Chondrocyte (in vitro differentiated cells): Measurements from ENCODE around the gene MAGEA2B. TPM values are rescaled to one million over a fixed set of nuclear protein-coding genes. Genes with fewer than 3 reads are reported as not detected.
A peak's percentile ranks its signal among the peaks of the same experiment; 100 is the strongest.
"Not testable (repeated sequence)": the region's sequence is repeated elsewhere in the genome, so short reads cannot be mapped to it uniquely, and the experiment has no call there.

Experiments used
- DNase-seq: peaks from one replicate; pipeline ENCODE4 v3.0.0; 2021; ENCODE audit warnings: mixed read lengths, low spot score
- H3K27ac Mint-ChIP-seq: one replicate; pipeline ENCODE4 v1.8.0; 2021; ENCODE audit warnings: mild to moderate bottlenecking, moderate library complexity, mixed read lengths; ENCODE audit not compliant: unreplicated experiment
- H3K27me3 Mint-ChIP-seq: 2 replicates; pipeline ENCODE4 v1.8.0; 2021; ENCODE audit warnings: low read depth, mixed read lengths
- H3K36me3 Mint-ChIP-seq: 2 replicates; pipeline ENCODE4 v1.8.0; 2021; ENCODE audit warnings: low read depth, mixed read lengths
- H3K4me1 Mint-ChIP-seq: 2 replicates; pipeline ENCODE4 v1.8.0; 2021; ENCODE audit warnings: low read depth, mild to moderate bottlenecking, mixed read lengths
- H3K4me3 Mint-ChIP-seq: one replicate; pipeline ENCODE4 v1.8.0; 2021; ENCODE audit warnings: mild to moderate bottlenecking, moderate library complexity, mixed read lengths; ENCODE audit not compliant: unreplicated experiment
- H3K9me3 Mint-ChIP-seq: 2 replicates; pipeline ENCODE4 v1.8.0; 2021; ENCODE audit warnings: low read depth, mixed read lengths
- CTCF ChIP-seq: fragments of 200-600 bp; sonication (generic); IDR thresholded peaks from 2 replicates; pipeline ENCODE4 v1.5.0; 2021; ENCODE audit warnings: antibody characterized with exemption, mild to moderate bottlenecking, moderate library complexity
- long read RNA-seq: library from polyadenylated mRNA; stranded (forward); transcript quantifications from one replicate; pipeline ENCODE4 v2.0.0, GENCODE V29; 2021
- total RNA-seq: library from RNA; stranded (reverse); gene quantifications from 3 replicates; pipeline ENCODE4 v1.2.1, GENCODE V29; 2021

The MAGEA2B gene
- not detected in 3 replicates for total RNA-seq
- long read RNA-seq, result 0 reads

GRCh38 chrX:152713815-152714787, at the start of gene MAGEA2B:
MAGEA2B (plus strand) TSS chrX:152714628; CDS start chrX:152717107, 2,479 bp downstream.
- H3K9me3 Mint-ChIP-seq, H3K36me3 Mint-ChIP-seq: not testable (repeated sequence)

GRCh38 chrX:152674135-152674534, 40.3 kb upstream of the MAGEA2B start:
- no peak for DNase-seq
- Mint-ChIP-seq H3K4me3 (no peak overlapping the region), H3K36me3 (no peaks in the 10 kb centered on the region), H3K27ac (no peak overlapping the region), H3K4me1 (no peaks in the 10 kb centered on the region), H3K9me3 (peaks cover 16% of the 10 kb centered on the region), H3K27me3 (no peaks in the 10 kb centered on the region)
- no peak for TF ChIP-seq CTCF

More at GRCh38 chrX:152713815-152714787, at the start of gene MAGEA2B:
- H3K27ac Mint-ChIP-seq, DNase-seq, H3K4me3 Mint-ChIP-seq, H3K27me3 Mint-ChIP-seq, H3K4me1 Mint-ChIP-seq: not testable (repeated sequence)

GRCh38 chrX:152674652-152675051, 39.8 kb upstream of the MAGEA2B start:
- not testable (repeated sequence) for DNase-seq, H3K27me3 Mint-ChIP-seq, H3K4me1 Mint-ChIP-seq, H3K4me3 Mint-ChIP-seq, H3K27ac Mint-ChIP-seq, H3K36me3 Mint-ChIP-seq
- peaks cover 16% of the 10 kb centered on the region for H3K9me3 Mint-ChIP-seq

- H3K27me3 Mint-ChIP-seq, H3K9me3 Mint-ChIP-seq, H3K4me3 Mint-ChIP-seq: not testable (repeated sequence)
Observed at GRCh38 chrX:152681012-152681411, 33.4 kb upstream of the MAGEA2B start.

GRCh38 chrX:152697952-152698931, 16.2 kb upstream of the MAGEA2B start, which contains the start of gene MAGEA3:
MAGEA3 (plus strand) TSS chrX:152698794; CDS start chrX:152700833, 2,039 bp downstream.
- not testable (repeated sequence) for H3K9me3 Mint-ChIP-seq, H3K36me3 Mint-ChIP-seq, H3K4me3 Mint-ChIP-seq, DNase-seq, H3K4me1 Mint-ChIP-seq, H3K27me3 Mint-ChIP-seq, H3K27ac Mint-ChIP-seq

More at GRCh38 chrX:152681012-152681411, 33.4 kb upstream of the MAGEA2B start:
- H3K36me3 Mint-ChIP-seq, H3K4me1 Mint-ChIP-seq, H3K27ac Mint-ChIP-seq, DNase-seq: not testable (repeated sequence)

- H3K4me1 Mint-ChIP-seq, H3K4me3 Mint-ChIP-seq, H3K9me3 Mint-ChIP-seq, H3K27me3 Mint-ChIP-seq, H3K36me3 Mint-ChIP-seq, H3K27ac Mint-ChIP-seq: not testable (repeated sequence)
- DNase-seq, result peak; percentile 82
Observed at GRCh38 chrX:152700390-152700789, 14.0 kb upstream of the MAGEA2B start.

GRCh38 chrX:152706500-152706899, 7.9 kb upstream of the MAGEA2B start:
- not testable (repeated sequence) for H3K27ac Mint-ChIP-seq, H3K9me3 Mint-ChIP-seq, H3K4me1 Mint-ChIP-seq, H3K27me3 Mint-ChIP-seq, DNase-seq, H3K36me3 Mint-ChIP-seq, H3K4me3 Mint-ChIP-seq

GRCh38 chrX:152709173-152709572, 5.3 kb upstream of the MAGEA2B start, which contains the start of gene CSAG2:
CSAG2 (minus strand) TSS chrX:152709273; CDS start chrX:152709112, 161 bp downstream.
- H3K27me3 Mint-ChIP-seq, H3K36me3 Mint-ChIP-seq, H3K9me3 Mint-ChIP-seq, H3K27ac Mint-ChIP-seq, H3K4me1 Mint-ChIP-seq, DNase-seq, H3K4me3 Mint-ChIP-seq: not testable (repeated sequence)

GRCh38 chrX:152713195-152713594, 1.2 kb upstream of the MAGEA2B start:
- H3K4me1 Mint-ChIP-seq, H3K9me3 Mint-ChIP-seq, H3K27me3 Mint-ChIP-seq, H3K4me3 Mint-ChIP-seq, H3K36me3 Mint-ChIP-seq, H3K27ac Mint-ChIP-seq, DNase-seq: not testable (repeated sequence)
